HuH-7.5 (cell line): ENCODE results near the gene ESR1.
"Not testable (repeated sequence)": the region's sequence is repeated elsewhere in the genome, so short reads cannot be mapped to it uniquely, and the experiment has no call there.

ENCODE experiments used
- DNase-seq: peaks from one replicate; pipeline ENCODE4 v3.0.0; 2011; ENCODE audit warnings: low spot score

The ESR1 gene

GRCh38 chr6:151813858-151814257, 6.4 kb downstream of the ESR1 start:
- DNase-seq: no peak

- DNase-seq: no peak
These were observed 7.1 kb downstream of the ESR1 start for GRCh38 chr6:151814614-151815013.

- no peak for DNase-seq
These were observed 15.0 kb downstream of the ESR1 start for GRCh38 chr6:151822252-151823111.

GRCh38 chr6:151826517-151827142, 19.1 kb downstream of the ESR1 start:
- DNase-seq: no peak

GRCh38 chr6:151832710-151833109, 25.2 kb downstream of the ESR1 start:
- no peak for DNase-seq

- no peak for DNase-seq
These were observed 27.9 kb downstream of the ESR1 start for GRCh38 chr6:151835396-151835795.

GRCh38 chr6:151837223-151837622, 29.7 kb downstream of the ESR1 start:
- no peak for DNase-seq

- no peak for DNase-seq
These were observed 35.3 kb downstream of the ESR1 start for GRCh38 chr6:151842816-151843215.

- peak; percentile 16 for DNase-seq
These were observed 39.6 kb downstream of the ESR1 start for GRCh38 chr6:151847064-151847463.

GRCh38 chr6:151850479-151851003, 43.1 kb downstream of the ESR1 start:
- DNase-seq: no peak

- DNase-seq: no peak
These were observed 50.8 kb downstream of the ESR1 start for GRCh38 chr6:151858294-151858693.

- no peak for DNase-seq
These were observed 55.0 kb downstream of the ESR1 start for GRCh38 chr6:151862461-151862860.

- not testable (repeated sequence) for DNase-seq
These were observed 59.9 kb downstream of the ESR1 start for GRCh38 chr6:151867361-151867869.

- no peak for DNase-seq
These were observed 61.9 kb downstream of the ESR1 start for GRCh38 chr6:151869345-151869744.

- no peak for DNase-seq
These were observed 62.3 kb downstream of the ESR1 start for GRCh38 chr6:151869787-151870186.

- no peak for DNase-seq
These were observed 62.9 kb downstream of the ESR1 start for GRCh38 chr6:151870375-151870774.

GRCh38 chr6:151875524-151875923, 68.0 kb downstream of the ESR1 start:
- no peak for DNase-seq

- DNase-seq: no peak
These were observed 68.6 kb downstream of the ESR1 start for GRCh38 chr6:151876122-151876521.

- no peak for DNase-seq
These were observed 70.0 kb downstream of the ESR1 start for GRCh38 chr6:151877458-151877857.

GRCh38 chr6:151881231-151881630, 73.7 kb downstream of the ESR1 start:
- no peak for DNase-seq

- DNase-seq: no peak
These were observed 74.7 kb downstream of the ESR1 start for GRCh38 chr6:151882206-151882605.

- no peak for DNase-seq
These were observed 77.8 kb downstream of the ESR1 start for GRCh38 chr6:151885234-151885633.

- DNase-seq: no peak
These were observed 84.0 kb downstream of the ESR1 start for GRCh38 chr6:151891524-151891923.
